ENCODE data around the gene SLC30A7.
"Not testable (repeated sequence)": the region's sequence is repeated elsewhere in the genome, so short reads cannot be mapped to it uniquely, and the experiment has no call there.

The SLC30A7 gene

GRCh38 chr1:100895540-100896480, at the start of gene SLC30A7:
SLC30A7 (plus strand) TSS chr1:100896090; CDS start chr1:100896263, 173 bp downstream.
- no peak for TF ChIP-seq CTCF (IDR thresholded peaks at IDR 0.05; ENCODE audit: insufficient read depth, missing control alignments)
- DNase-seq (ENCODE audit: insufficient read length, low spot score) (peak; percentile 41), FAIRE-seq (no peak)

- FAIRE-seq, result no peak
- no peak for DNase-seq (ENCODE audit: insufficient read length, low spot score)
- no peak for TF ChIP-seq CTCF (IDR thresholded peaks at IDR 0.05; ENCODE audit: insufficient read depth, missing control alignments)
Measured at GRCh38 chr1:100847361-100848082, 48.4 kb upstream of the SLC30A7 start.

- TF ChIP-seq CTCF (IDR thresholded peaks at IDR 0.05; ENCODE audit: insufficient read depth, missing control alignments), result no peak
- FAIRE-seq (no peak), DNase-seq (ENCODE audit: insufficient read length, low spot score) (no peak)
Measured at GRCh38 chr1:100851726-100852125, 44.2 kb upstream of the SLC30A7 start.

GRCh38 chr1:100852976-100853375, 42.9 kb upstream of the SLC30A7 start:
- FAIRE-seq (no peak), DNase-seq (ENCODE audit: insufficient read length, low spot score) (no peak)
- no peak for TF ChIP-seq CTCF (IDR thresholded peaks at IDR 0.05; ENCODE audit: insufficient read depth, missing control alignments)

- not testable (repeated sequence) for DNase-seq (ENCODE audit: insufficient read length, low spot score); FAIRE-seq
Measured at GRCh38 chr1:100855116-100855515, 40.8 kb upstream of the SLC30A7 start.

- no peak for DNase-seq (ENCODE audit: insufficient read length, low spot score)
- no peak for TF ChIP-seq CTCF (IDR thresholded peaks at IDR 0.05; ENCODE audit: insufficient read depth, missing control alignments)
- no peak for FAIRE-seq
Measured at GRCh38 chr1:100860397-100860991, 35.4 kb upstream of the SLC30A7 start.

GRCh38 chr1:100861379-100861778, 34.5 kb upstream of the SLC30A7 start:
- FAIRE-seq (no peak), DNase-seq (ENCODE audit: insufficient read length, low spot score) (no peak)
- TF ChIP-seq CTCF (IDR thresholded peaks at IDR 0.05; ENCODE audit: insufficient read depth, missing control alignments), result no peak
